ENCODE measurements around the gene PLCB1. TPM values are rescaled to one million over a fixed set of nuclear protein-coding genes. Genes with fewer than 3 reads are reported as not detected.
A peak's percentile ranks its signal among the peaks of the same experiment; 100 is the strongest.
"Not testable (repeated sequence)": the region's sequence is repeated elsewhere in the genome, so short reads cannot be mapped to it uniquely, and the experiment has no call there.

The PLCB1 gene
- total RNA-seq, 6 experiments from 2014 or later: 17.2 to 25.7 (median 23.1) TPM

DNA sequence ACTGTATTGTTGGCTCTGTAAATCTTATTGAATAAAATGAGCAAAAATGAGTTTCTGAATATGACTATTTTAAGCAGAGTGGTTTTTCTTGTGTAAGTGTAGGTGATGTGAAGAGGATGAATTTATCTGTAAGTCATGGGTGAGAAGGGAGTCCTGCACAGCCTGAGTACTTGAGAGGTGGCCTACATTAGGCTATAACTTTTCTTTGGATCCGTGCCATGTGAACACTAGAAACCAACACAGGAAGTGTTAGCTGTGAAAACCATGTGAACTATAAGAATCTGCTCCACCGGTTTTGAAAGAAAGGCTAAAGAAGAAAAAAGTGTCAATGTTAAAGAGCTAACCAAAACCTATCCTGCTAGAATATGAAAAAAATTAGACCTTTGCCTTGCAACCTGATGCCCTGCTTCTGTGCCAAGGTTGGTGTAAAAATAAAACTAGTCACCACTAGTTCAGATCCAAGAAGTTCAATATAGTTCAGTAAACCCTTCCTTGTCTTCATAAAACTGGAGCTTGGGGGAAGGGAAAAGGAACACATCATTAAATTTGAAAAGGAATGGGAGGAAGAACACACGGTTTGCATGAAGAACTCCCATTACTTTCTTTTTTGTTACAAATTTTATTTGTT is 21.3 kb downstream of the PLCB1 start:
- DNase-seq: no peak
- H3K4me3 Mint-ChIP-seq: no peak overlapping the region
- TF ChIP-seq CTCF (IDR thresholded peaks at IDR 0.05): no peak
- peaks cover 90% of the 10 kb centered on the region for H3K4me1 Mint-ChIP-seq (ENCODE audit: low read depth)
- peak overlapping the region; percentile 7; the same call in 1 of the 2 replicates for H3K27ac Mint-ChIP-seq
- peaks cover 5% of the 10 kb centered on the region for H3K9me3 Mint-ChIP-seq
- no peaks in the 10 kb centered on the region; the same call in 1 of the 2 replicates for H3K27me3 Mint-ChIP-seq (ENCODE audit: insufficient read depth)
- peaks cover 13% of the 10 kb centered on the region; the same call in 1 of the 2 replicates for H3K36me3 Mint-ChIP-seq (ENCODE audit: low read depth)

DNA sequence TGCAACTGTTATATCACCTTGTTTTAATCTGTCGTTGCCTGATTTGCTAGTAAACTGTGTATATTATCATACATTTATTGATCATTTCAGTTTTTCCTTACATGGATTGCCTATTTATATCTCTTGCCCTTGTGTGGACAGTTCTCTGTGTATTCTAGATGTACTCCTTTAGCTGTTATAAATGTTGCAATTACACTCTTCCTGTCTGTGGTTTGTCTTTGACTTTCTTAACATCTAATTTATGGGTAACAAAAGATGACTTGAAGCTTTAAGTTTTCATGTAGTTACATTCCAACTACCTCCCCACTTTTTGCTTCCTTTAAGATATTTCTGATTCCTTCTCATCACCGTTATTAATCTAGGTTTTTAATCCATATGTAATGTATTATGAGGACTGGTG is 22.6 kb downstream of the PLCB1 start:
- DNase-seq: no peak
- peaks cover 15% of the 10 kb centered on the region for H3K9me3 Mint-ChIP-seq
- no peak overlapping the region for H3K4me3 Mint-ChIP-seq
- peaks cover 79% of the 10 kb centered on the region for H3K4me1 Mint-ChIP-seq (ENCODE audit: low read depth)
- peaks cover 15% of the 10 kb centered on the region; the same call in 1 of the 2 replicates for H3K36me3 Mint-ChIP-seq (ENCODE audit: low read depth)
- no peaks in the 10 kb centered on the region; the same call in 1 of the 2 replicates for H3K27me3 Mint-ChIP-seq (ENCODE audit: insufficient read depth)
- no peak overlapping the region for H3K27ac Mint-ChIP-seq
- no peak for TF ChIP-seq CTCF (IDR thresholded peaks at IDR 0.05)

DNA sequence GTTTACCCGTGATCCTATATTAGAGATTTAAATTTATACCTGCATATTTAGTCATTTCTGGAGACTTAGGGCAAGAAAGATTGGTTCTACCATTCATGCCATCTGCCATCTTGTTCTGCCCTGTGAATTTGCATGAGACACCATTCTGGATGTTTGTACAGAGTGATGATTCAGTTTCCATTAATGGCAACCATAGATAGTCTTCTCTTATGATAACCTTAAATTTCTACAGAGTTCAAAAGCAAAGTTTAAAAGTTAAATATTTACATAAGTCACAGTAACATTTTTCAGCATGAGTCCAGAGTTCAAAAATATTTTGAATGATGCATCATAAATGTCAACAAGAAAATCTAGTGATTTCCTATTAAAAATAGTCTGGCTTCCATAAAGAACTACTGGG is 23.2 kb downstream of the PLCB1 start:
- Mint-ChIP-seq H3K9me3 (peaks cover 21% of the 10 kb centered on the region), H3K4me3 (no peak overlapping the region), H3K27me3 (ENCODE audit: insufficient read depth) (no peaks in the 10 kb centered on the region; the same call in 1 of the 2 replicates), H3K36me3 (ENCODE audit: low read depth) (peaks cover 21% of the 10 kb centered on the region), H3K27ac (no peak overlapping the region), H3K4me1 (ENCODE audit: low read depth) (peaks cover 75% of the 10 kb centered on the region)
- no peak for DNase-seq
- TF ChIP-seq CTCF (IDR thresholded peaks at IDR 0.05): no peak

DNA sequence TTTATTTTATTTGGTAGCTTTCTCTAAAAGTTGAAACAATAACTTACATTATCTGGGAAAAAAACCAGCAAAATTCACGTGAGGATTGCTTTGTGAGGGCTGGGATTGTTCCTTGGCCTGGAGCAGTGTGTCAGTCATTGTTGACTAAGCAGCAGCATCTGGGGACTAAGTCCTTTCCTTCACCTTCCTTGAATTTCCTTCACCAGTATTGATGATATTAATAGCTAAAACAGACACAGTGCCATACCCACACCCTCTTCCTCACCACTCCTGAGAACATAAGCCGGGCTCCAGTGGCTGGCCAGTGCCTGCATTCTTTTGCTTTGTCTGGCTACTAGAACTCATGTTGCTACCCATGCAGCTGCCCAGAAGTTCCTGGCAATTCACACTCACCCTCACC is 23.7 kb downstream of the PLCB1 start:
- peaks cover 23% of the 10 kb centered on the region for H3K36me3 Mint-ChIP-seq (ENCODE audit: low read depth)
- peaks cover 21% of the 10 kb centered on the region for H3K9me3 Mint-ChIP-seq
- no peak for DNase-seq
- peak overlapping the region; percentile 63 for H3K27ac Mint-ChIP-seq
- peaks cover 69% of the 10 kb centered on the region for H3K4me1 Mint-ChIP-seq (ENCODE audit: low read depth)
- H3K4me3 Mint-ChIP-seq: no peak overlapping the region
- H3K27me3 Mint-ChIP-seq (ENCODE audit: insufficient read depth): no peaks in the 10 kb centered on the region; the same call in 1 of the 2 replicates
- TF ChIP-seq CTCF (IDR thresholded peaks at IDR 0.05): no peak

DNA sequence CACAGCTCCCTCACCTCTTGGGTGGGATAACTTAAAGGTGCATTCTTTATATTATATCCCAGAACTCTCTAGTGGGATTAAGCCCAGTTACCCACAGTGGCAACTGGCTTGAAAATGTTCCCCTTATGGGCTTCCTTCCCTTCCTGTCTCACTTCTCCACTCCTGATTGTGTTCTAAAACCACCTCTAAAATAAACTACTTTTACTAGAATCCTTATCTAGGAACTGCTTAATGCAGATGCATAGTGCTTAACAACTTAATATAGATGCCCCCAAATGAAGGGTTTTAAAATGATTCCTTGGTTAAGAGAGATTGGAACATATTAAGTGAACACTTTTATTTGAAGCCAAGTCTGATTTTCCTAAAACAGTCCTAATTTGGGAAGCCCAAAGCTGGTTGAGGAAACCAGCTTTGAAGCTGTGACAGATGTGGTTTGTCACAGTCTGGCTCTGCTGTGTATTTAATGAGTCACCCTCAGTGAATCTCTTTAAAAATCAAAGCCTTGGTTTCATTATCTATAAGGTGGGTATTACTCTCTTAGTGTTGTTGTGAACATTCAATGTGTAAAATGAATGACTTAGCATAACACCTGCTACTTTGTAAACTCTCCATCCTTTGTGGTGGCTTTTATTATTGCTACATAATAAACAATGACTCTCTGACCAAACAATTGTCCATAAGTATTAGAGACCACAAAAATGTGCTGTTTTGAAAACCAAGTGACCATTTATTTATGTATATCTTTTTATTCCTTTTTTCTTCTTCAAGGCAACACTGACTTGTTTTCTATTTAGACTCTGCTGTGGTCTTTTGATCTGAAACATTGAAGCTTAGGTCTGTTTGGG is 24.4 kb downstream of the PLCB1 start:
- Mint-ChIP-seq H3K9me3 (peaks cover 21% of the 10 kb centered on the region), H3K36me3 (ENCODE audit: low read depth) (peaks cover 23% of the 10 kb centered on the region), H3K4me3 (peak overlapping the region; percentile 13; the same call in 1 of the 2 replicates), H3K27me3 (ENCODE audit: insufficient read depth) (no peaks in the 10 kb centered on the region; the same call in 1 of the 2 replicates), H3K4me1 (ENCODE audit: low read depth) (peaks cover 67% of the 10 kb centered on the region), H3K27ac (peak overlapping the region; percentile 63)
- DNase-seq: peak; percentile 29
- TF ChIP-seq CTCF (IDR thresholded peaks at IDR 0.05): no peak

DNA sequence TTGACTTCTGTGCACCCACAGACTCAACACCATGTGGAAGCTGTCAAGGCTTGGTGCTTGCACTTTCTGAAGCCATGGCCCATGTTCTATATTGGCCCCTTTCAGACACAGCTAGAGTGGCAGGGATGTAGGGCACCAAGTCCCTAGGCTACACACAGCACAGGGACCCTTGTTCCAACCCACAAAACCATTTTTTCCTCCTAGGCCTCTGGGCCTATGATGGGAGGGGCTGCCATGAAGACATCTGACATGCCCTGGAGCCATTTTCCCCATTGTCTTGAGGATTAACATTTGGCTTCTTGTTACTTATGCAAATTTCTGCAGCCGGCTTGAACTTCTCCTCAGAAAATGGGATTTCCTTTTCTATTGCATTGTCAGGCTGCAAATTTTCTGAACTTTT is 27.2 kb downstream of the PLCB1 start:
- H3K27ac Mint-ChIP-seq; H3K27me3 Mint-ChIP-seq (ENCODE audit: insufficient read depth): not testable (repeated sequence)

More for the DNA sequence above, 27.2 kb downstream of the PLCB1 start:
- H3K4me1 Mint-ChIP-seq (ENCODE audit: low read depth): peaks cover 56% of the 10 kb centered on the region
- H3K9me3 Mint-ChIP-seq: peaks cover 21% of the 10 kb centered on the region
- peaks cover 23% of the 10 kb centered on the region for H3K36me3 Mint-ChIP-seq (ENCODE audit: low read depth)
- not testable (repeated sequence) for DNase-seq, H3K4me3 Mint-ChIP-seq

Measured in HFFc6 (cell line).